Retinal pigment epithelial cell (primary cell): ENCODE results near the gene SEC31A.

Experiments used
- DNase-seq: peaks from one replicate; pipeline ENCODE4 v3.0.0-alpha.2; 2010; ENCODE audit warnings: low read depth
- H3K4me3 ChIP-seq: 2 replicates; pipeline ENCODE4 v1.5.1; 2011; ENCODE audit warnings: mild to moderate bottlenecking, low read length, control low read depth, moderate library complexity
- CTCF ChIP-seq: conservative IDR thresholded peaks from 2 replicates; pipeline ENCODE4 v1.5.1; 2011; ENCODE audit warnings: low read depth, low read length, control low read depth, inconsistent platforms

SEC31A gene, protein sequence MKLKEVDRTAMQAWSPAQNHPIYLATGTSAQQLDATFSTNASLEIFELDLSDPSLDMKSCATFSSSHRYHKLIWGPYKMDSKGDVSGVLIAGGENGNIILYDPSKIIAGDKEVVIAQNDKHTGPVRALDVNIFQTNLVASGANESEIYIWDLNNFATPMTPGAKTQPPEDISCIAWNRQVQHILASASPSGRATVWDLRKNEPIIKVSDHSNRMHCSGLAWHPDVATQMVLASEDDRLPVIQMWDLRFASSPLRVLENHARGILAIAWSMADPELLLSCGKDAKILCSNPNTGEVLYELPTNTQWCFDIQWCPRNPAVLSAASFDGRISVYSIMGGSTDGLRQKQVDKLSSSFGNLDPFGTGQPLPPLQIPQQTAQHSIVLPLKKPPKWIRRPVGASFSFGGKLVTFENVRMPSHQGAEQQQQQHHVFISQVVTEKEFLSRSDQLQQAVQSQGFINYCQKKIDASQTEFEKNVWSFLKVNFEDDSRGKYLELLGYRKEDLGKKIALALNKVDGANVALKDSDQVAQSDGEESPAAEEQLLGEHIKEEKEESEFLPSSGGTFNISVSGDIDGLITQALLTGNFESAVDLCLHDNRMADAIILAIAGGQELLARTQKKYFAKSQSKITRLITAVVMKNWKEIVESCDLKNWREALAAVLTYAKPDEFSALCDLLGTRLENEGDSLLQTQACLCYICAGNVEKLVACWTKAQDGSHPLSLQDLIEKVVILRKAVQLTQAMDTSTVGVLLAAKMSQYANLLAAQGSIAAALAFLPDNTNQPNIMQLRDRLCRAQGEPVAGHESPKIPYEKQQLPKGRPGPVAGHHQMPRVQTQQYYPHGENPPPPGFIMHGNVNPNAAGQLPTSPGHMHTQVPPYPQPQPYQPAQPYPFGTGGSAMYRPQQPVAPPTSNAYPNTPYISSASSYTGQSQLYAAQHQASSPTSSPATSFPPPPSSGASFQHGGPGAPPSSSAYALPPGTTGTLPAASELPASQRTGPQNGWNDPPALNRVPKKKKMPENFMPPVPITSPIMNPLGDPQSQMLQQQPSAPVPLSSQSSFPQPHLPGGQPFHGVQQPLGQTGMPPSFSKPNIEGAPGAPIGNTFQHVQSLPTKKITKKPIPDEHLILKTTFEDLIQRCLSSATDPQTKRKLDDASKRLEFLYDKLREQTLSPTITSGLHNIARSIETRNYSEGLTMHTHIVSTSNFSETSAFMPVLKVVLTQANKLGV

GRCh38 chr4:82890901-82891706 lies at the start of gene SEC31A:
Gene SEC31A (minus strand): TSS chr4:82891153. CDS start chr4:82881936, 9,217 bp downstream.
- peak; percentile 64 for DNase-seq
- peak within 1 kb of the TSS; percentile 97 for H3K4me3 ChIP-seq
- TF ChIP-seq CTCF = peak; percentile 3

DNA sequence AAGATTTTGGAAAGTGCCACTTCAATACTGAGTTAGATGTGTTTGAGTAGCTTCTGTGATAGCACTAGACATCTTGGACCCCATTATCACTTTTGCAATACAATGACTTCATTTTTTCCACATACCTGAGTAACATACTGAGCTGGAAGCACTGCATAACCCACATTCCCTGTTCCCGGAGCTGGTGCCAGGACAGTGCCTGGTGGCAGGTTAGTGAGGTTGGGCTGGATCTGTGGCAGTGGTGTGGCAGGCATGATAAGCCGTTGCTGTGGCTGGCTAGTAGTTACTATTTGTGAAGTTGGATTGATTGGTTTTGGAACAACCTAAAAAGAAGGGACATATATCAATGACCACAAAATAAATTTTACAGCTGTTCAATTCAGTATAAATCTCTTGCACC lies 48.5 kb upstream of the SEC31A start:
- no peak for DNase-seq
- no peak overlapping the region for H3K4me3 ChIP-seq
- TF ChIP-seq CTCF = no peak

DNA sequence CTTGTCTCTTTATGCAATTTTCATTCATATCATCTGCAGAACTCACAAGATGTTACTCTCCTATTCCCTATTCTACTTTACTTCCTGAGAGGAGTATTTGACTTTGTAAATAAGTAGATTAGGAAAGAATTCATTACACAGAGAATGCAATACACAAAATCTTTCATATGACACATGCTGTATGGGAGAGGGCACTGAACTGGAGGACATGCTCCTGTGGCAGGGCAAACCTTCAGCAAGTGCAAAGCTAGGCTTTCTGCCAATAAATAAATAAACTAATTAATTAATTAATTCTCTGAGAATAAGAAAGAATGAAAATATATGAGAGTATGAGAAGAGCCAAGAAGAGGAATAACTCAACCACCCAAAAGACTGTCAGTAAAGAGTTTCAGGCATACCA lies 43.5 kb upstream of the SEC31A start:
- no peak overlapping the region for H3K4me3 ChIP-seq
- no peak for TF ChIP-seq CTCF

DNA sequence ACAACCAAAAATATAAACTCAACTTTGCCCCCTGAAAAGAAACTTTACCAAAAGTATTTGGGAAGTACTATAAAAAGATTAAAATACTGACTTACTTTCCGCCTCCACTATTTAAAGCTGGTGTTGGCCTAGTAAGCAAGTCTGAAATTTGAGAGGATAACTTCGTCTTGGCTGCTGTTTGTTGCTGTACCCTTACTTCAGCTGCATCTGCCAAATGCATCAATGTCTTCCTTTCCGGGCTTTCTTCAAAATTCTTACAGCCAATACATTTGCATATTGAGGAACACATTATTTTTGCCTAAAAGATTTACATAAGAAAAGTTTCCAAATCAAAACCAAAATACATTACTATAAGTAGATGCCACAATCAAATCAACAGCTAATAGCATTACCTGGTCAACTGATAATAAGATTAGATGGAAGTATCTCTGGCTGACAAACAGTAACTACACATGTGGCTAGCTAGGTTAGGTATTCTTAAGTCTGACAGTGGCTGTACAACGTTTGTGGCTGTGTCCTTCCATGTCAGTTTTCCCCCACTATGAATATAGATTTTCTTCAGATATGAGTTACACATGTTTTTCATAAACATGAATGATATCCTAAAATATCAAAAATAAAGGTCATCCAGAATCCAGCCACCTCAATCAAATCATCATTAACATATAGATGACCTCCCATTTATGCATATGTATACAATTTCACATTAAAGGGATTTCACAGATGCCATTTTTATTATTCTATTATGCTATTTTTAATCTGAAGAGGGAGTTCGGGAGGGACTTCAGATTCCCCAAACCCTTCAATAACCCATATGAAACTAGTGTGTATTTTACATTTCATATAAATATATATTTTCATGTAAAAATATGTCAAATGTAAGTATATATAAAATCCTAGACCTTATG lies 40.1 kb upstream of the SEC31A start:
- no peak overlapping the region for H3K4me3 ChIP-seq
- no peak for TF ChIP-seq CTCF
- DNase-seq = no peak

More for the DNA sequence above, 43.5 kb upstream of the SEC31A start:
- no peak for DNase-seq

DNA sequence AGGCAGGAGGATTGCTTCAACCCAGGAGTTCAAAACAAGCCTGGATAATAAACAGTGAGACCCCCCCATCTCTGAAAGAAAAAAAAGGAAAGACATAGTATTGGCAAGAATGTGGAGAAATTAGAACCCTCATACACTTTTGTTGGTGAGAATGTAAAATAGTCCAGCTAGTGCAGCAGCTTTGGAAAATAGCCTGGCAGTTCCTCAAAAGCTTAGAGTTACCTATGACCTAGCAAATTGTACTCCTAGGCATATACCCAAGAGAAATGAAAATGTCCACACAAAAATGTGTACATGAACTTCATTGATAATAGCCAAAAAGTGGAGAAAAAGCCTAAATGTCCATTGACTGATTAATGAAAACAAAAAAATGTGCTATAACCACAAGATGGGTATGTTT lies 30.8 kb upstream of the SEC31A start:
- no peak for TF ChIP-seq CTCF
- no peak overlapping the region for H3K4me3 ChIP-seq
- DNase-seq = no peak
